SH-SY5Y (cell line): ENCODE data around the gene PCBP1.

Experiments used
- GATA2 ChIP-seq: IDR thresholded peaks from 2 replicates; pipeline ENCODE4 v1.6.1; 2011; ENCODE audit warnings: mild to moderate bottlenecking, low read depth, low read length
- GATA3 ChIP-seq: IDR thresholded peaks from 2 replicates; pipeline ENCODE4 v1.6.1; 2011; ENCODE audit warnings: low read depth, mild to moderate bottlenecking, low read length, moderate library complexity

DNA sequence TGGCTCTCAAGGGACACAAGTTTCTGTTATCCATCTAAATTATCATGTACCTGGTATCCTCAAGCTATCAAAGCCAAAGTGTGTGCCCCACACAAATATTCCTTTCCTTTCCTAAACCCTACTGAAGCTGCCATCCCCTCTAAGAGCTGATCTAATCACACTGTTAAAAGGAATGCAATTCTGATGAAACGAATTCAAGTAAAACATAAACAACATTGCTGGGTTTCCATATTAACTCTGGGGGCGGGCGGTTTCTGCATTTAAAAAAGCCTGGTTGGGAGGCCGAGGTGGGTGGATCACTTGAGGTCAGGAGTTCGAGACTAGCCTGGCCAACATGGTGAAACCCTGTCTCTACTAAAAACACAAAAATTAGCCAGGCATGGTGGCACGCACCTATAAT, 41.9 kb upstream of the PCBP1 start:
- TF ChIP-seq GATA2, result no peak
- TF ChIP-seq GATA3, result no peak
